ENCODE data around the gene PTTG1. TPM values are rescaled to one million over a fixed set of nuclear protein-coding genes. Genes with fewer than 3 reads are reported as not detected.

PTTG1 gene
- total RNA-seq, 1 donor from 2014 or later = 54.7 TPM

DNA sequence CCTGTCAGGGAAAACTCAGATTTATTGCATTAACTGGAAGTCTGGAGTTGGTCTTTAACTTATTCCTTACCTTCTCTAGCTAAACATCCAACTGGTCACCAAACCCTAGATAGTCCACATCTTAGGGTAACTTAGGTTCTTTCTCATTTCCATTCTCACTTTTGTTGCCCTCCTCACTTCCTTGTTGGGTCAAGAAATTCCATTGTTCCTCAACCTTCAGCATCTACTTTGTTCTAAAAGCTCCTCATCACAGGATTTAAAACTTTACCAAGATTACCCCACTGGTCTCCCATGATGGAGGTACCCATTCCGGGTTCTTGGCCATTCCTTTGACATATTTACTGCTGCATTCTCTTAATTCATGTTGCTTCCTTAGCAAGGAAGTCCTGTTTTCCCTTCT, 32.1 kb downstream of the PTTG1 start:
- DNase-seq (ENCODE audit: low spot score) = no peak

DNA sequence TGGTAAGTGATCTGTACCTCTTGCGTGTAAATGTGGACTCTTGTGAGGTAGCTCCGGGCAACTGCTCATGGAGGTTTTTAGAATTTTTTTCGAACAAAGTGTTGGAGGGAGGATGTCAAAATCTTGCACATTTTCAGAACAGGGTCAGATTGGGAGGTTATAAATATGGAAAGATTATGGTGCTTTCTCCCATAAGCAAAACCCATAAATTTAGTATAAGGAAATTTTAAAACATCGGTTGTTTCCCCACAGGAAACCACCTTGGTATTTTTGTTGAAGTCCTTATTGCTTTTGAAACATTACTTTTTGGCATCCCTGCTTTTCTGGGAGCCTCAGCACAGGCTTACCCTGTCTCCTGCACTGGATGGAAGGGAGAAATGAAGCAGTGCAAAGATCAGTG, 33.9 kb downstream of the PTTG1 start:
- DNase-seq (ENCODE audit: low spot score) = no peak

GRCh38 chr5:160456480-160457177, 35.0 kb downstream of the PTTG1 start:
- no peak for DNase-seq (ENCODE audit: low spot score)

DNA sequence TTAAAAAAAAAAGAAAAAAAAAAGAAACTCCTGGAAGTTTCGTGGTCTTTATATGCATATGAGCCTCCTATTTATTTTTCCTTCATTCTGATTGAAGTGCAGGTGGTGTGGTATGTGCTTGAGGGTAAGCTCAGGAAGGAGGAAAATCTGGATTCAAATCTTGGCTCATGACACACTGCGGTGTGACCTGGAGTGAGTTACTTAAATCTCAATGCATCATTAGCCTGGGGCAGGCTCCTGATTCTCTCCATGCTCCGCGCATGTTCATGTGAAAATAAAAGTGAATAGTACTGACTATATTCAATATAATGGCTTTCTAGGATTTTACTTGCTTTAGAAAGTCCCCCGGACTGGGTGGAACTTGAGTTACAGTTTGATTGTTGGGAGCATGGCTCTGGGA, 35.6 kb downstream of the PTTG1 start:
- no peak for DNase-seq (ENCODE audit: low spot score)

- DNase-seq (ENCODE audit: low spot score) = no peak
Measured at GRCh38 chr5:160458806-160459800, 37.4 kb downstream of the PTTG1 start.

GRCh38 chr5:160460377-160461049, 38.9 kb downstream of the PTTG1 start:
- DNase-seq (ENCODE audit: low spot score) = no peak

GRCh38 chr5:160461378-160461777, 39.7 kb downstream of the PTTG1 start:
- no peak for DNase-seq (ENCODE audit: low spot score)

DNA sequence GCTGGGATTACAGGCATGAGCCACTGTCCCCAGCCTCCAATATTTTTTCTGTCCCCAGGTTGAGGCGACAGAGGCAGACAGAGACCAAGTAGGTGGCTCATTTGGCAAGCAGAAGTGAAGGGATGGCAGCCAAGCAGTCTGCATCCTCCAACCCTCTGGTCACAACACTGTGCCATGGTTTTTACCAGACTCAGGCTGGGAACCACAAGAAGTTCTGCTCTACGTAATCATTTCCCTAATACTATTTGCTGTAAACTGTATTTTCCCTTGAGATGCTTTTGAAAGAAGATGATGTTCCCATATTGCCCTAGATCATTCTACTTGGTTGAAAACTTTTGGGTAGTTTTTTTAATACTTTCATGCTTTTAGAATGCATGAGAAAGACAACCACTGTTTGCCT, 40.5 kb downstream of the PTTG1 start:
- no peak for DNase-seq (ENCODE audit: low spot score)

DNA sequence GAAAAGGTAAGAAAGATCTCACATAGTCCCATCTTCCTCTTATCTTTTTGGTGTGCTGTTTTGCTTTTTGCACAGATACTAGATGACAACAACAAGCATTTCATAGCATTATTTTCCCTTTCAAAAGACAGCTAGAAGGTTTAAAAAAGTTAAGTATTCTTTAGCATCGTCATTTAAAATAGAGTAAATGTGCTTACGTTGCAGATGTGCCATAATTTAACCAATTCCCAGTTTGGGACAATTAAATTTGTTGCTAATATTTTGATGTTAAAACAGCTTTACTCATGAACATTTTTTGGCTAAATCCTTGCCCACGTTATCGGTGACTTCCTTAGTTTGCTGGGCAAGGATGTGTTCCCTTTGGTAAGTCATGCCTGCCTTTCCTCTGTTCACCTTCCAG, 41.6 kb downstream of the PTTG1 start:
- no peak for DNase-seq (ENCODE audit: low spot score)

DNA sequence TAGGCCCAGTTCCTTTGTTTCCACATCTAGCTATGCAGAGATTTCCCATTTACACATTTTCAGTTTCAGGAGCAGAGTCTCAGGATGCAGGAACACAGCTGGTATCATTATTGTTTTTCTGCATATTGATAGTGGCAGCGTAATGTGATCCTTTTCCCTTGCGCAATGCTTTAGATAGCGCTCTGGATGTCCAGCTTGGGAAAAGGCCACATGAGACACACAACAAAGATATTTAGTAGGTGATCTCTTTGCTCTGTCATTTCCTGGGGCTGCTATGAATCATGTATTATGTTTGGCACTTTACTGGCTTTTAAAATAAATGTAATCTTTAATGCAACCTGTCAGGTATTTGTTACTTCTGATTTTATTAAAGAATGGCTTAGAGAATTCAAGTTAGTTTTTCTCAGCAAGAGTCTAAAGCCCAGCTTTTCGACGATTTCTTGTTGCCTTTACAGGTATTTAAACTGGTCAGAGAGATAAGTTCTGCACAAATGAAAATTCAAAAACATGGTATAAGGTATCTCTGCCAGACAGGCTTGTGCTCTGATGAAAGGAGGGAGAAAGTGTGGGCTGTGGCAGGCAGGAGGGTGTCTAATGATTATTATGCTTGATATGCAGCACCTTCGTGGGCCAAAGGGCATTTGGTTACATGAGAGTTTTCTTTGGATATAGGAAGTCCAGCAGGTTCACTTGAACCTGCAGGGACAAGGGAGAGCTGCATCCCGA, 42.2 kb downstream of the PTTG1 start:
- DNase-seq (ENCODE audit: low spot score) = no peak

GRCh38 chr5:160464466-160464797, 42.8 kb downstream of the PTTG1 start:
- DNase-seq (ENCODE audit: low spot score) = no peak

- DNase-seq (ENCODE audit: low spot score) = no peak
Measured at GRCh38 chr5:160466116-160466515, 44.5 kb downstream of the PTTG1 start.

DNA sequence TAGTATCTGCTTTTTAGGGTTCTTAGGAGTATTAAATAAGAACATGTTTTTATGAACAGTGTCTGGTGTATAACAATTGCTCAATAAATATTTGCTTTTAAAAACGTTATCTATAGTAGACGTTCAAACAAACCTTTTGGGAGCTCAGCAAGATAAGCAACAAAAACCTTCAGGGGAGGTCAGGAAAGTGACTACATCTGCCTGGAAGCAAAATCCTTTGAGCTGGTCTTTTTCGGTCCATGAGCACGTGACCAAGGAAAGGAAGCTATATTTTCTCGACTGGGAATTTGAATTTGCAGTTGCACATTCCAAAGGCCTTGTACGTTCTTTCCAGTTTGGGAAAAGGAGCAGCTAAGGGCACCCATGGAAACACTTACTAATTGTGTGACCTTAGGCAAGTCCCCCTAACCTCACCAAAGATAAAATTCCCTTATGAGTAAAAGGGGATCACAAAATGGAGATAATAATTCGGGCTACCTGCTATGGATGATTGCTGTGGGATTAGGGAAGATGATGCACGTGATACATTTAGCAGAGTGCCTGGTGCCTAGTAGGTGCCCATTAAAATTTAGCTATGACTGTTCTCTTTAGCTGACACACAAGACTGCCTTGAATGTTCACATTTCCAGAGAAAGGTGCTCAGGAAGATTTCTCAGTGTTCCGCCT, 45.4 kb downstream of the PTTG1 start:
- DNase-seq (ENCODE audit: low spot score) = peak; percentile 83

GRCh38 chr5:160467555-160468362, 46.1 kb downstream of the PTTG1 start:
- DNase-seq (ENCODE audit: low spot score) = peak; percentile 89

- no peak for DNase-seq (ENCODE audit: low spot score)
Measured at GRCh38 chr5:160468363-160468975, 46.8 kb downstream of the PTTG1 start.

GRCh38 chr5:160469156-160470144, 47.8 kb downstream of the PTTG1 start:
- DNase-seq (ENCODE audit: low spot score) = no peak

- peak; percentile 82 for DNase-seq (ENCODE audit: low spot score)
Measured at GRCh38 chr5:160470437-160471361, 49.0 kb downstream of the PTTG1 start.
